K562 (cell line): ENCODE data around the gene DGKZ. TPM values are rescaled to one million over a fixed set of nuclear protein-coding genes. Genes with fewer than 3 reads are reported as not detected.

Experiments
- CAMTA2 ChIP-seq: fragments of 250-450 bp; sonication (Bioruptor Pico); conservative IDR thresholded peaks from 2 replicates; pipeline ENCODE4 v1.5.1; 2022
- CREB1 ChIP-seq, 2 experiments: sonication (generic) in 1 of 2; formaldehyde crosslinking in 1 of 2; IDR thresholded peaks; 2 replicates each; pipeline versions ENCODE4 v1.6.1 to v1.8.0; 2012 to 2022; ENCODE audit warnings: inconsistent platforms in 1 of 2, mild to moderate bottlenecking in 1 of 2, missing genetic modification reagents in 1 of 2, moderate library complexity in 1 of 2
- KLF10 ChIP-seq: fragments of 250-450 bp; sonication (Bioruptor Pico); IDR thresholded peaks from 2 replicates; pipeline ENCODE4 v1.6.1; 2021; ENCODE audit warnings: matching md5 sums
- TAF7 ChIP-seq: fragments of 450-650 bp; IDR thresholded peaks from 2 replicates; pipeline ENCODE4 v1.6.1; 2016; ENCODE audit warnings: missing genetic modification characterization, missing compliant biosample characterization
- ZNF175 ChIP-seq: fragments of 200-800 bp; sonication (Bioruptor generic); IDR thresholded peaks from 2 replicates; pipeline ENCODE4 v1.6.1; 2016; ENCODE audit warnings: low read depth, mild to moderate bottlenecking, missing genetic modification characterization, missing compliant biosample characterization
- ZNF347 ChIP-seq: fragments of 450-650 bp; formaldehyde crosslinking; IDR thresholded peaks from 2 replicates; pipeline ENCODE4 v1.4.0; 2020; ENCODE audit warnings: low read depth, mild to moderate bottlenecking, moderate library complexity
- ZNF354B ChIP-seq: fragments of 250-450 bp; sonication (Bioruptor Pico); IDR thresholded peaks from 2 replicates; pipeline ENCODE4 v1.4.0; 2020
- ZNF589 ChIP-seq: fragments of 200-800 bp; sonication (Bioruptor generic); IDR thresholded peaks from 2 replicates; pipeline ENCODE4 v1.6.1; 2016; ENCODE audit warnings: low read depth, missing genetic modification characterization, missing compliant biosample characterization
- polyA plus RNA-seq, 8 experiments: library from polyadenylated mRNA; depleted of rRNA in 4 of 8; stranded (reverse) in 5 of 8; unstranded in 3 of 8; fragments of >200 nt; fragmentation: Nextera tagmentation in 2 of 8; fragmentation: Illumina TruSeq in 1 of 8; extraction: Ambion mirVana in 2 of 8; extraction: Trizol in 1 of 8; gene quantifications; 2 replicates each; pipeline versions ENCODE4 v1.2.1 to v1.2.3, GENCODE V29; 2011 to 2014; ENCODE audit warnings: inconsistent platforms in 1 of 8, missing spikeins in 1 of 8
- total RNA-seq, 7 experiments: library from RNA; depleted of rRNA in 6 of 7; stranded (reverse); fragments of >200 nt in 6 of 7; fragmentation: Illumina TruSeq in 2 of 7; extraction: Trizol in 2 of 7; gene quantifications; 2 replicates each; pipeline versions ENCODE4 v1.2.1 to v1.2.3, GENCODE V29; 2011 to 2021; ENCODE audit warnings: low replicate concordance in 1 of 7
- TF ChIP-seq, protein P1 (sequence below): fragments of 250-450 bp; sonication (Bioruptor Pico); IDR thresholded peaks from 2 replicates; pipeline ENCODE4 v1.4.0; 2020; ENCODE audit warnings: mild to moderate bottlenecking, moderate library complexity
- TF ChIP-seq, protein P2 (sequence below), 2 experiments: fragments of 450-650 bp; formaldehyde crosslinking in 1 of 2; IDR thresholded peaks; 2 replicates each; pipeline versions ENCODE4 v1.4.0 to v1.6.1; 2014 to 2020; ENCODE audit warnings: mild to moderate bottlenecking in 2 of 2, borderline replicate concordance in 1 of 2, low read depth in 1 of 2
- TF ChIP-seq, protein P3 (sequence below): fragments of 450-650 bp; formaldehyde crosslinking; IDR thresholded peaks from 2 replicates; pipeline ENCODE4 v1.4.0; 2020; ENCODE audit warnings: mild to moderate bottlenecking, moderate library complexity
- TF ChIP-seq, protein P4 (sequence below): sonication (generic); formaldehyde crosslinking; IDR thresholded peaks from 2 replicates; pipeline ENCODE4 v1.8.1; 2022; ENCODE audit warnings: missing genetic modification reagents

DGKZ gene
- total and polyA plus RNA-seq, 9 of the 15 experiments (the other 6 are each of a cell fraction or from before 2014, with no cell fraction given), result 0.51 to 100 (median 44.2) TPM

DNA sequence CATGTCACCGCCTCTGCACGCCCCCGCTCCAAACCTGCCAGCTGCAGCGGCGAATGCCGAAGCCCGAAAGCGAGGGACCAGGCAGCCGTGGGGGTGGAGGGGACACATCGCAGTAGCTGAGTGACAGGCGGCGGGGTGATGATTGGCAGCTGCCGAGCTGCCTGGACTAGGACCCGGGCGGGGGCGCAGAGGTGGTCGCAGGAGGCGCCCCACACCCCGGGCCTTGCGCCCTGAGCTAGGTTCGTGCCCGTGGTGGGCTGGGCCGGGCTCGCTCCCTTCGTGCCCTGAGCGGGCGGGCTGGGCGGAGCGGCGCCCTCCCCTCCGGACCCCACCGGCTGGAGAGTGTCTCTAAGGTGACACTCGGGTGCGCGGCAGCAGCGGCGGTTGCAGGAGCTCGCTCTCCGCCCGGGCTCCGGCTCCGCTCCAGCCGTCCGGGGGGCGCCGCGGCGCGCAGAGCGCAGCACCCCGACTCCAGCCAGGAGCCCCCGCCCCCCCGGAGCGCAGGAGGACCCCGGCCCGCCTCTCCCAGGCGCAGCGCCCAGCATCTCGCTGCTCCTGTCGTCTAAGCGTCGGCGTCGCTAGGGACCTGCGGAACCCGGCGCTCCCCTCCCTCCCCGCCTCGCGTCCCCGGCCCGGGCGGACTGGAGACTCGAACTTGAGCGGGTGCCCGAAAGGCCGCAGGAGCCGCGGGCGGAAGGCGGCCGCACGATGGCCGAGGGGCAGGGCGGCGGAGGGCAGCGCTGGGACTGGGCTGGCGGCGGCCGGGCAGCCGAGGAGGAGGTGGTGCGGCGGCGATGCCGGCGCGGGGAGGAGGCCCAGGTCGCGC is 14.5 kb upstream of the DGKZ start (continued):
- TF ChIP-seq, protein P1, sequence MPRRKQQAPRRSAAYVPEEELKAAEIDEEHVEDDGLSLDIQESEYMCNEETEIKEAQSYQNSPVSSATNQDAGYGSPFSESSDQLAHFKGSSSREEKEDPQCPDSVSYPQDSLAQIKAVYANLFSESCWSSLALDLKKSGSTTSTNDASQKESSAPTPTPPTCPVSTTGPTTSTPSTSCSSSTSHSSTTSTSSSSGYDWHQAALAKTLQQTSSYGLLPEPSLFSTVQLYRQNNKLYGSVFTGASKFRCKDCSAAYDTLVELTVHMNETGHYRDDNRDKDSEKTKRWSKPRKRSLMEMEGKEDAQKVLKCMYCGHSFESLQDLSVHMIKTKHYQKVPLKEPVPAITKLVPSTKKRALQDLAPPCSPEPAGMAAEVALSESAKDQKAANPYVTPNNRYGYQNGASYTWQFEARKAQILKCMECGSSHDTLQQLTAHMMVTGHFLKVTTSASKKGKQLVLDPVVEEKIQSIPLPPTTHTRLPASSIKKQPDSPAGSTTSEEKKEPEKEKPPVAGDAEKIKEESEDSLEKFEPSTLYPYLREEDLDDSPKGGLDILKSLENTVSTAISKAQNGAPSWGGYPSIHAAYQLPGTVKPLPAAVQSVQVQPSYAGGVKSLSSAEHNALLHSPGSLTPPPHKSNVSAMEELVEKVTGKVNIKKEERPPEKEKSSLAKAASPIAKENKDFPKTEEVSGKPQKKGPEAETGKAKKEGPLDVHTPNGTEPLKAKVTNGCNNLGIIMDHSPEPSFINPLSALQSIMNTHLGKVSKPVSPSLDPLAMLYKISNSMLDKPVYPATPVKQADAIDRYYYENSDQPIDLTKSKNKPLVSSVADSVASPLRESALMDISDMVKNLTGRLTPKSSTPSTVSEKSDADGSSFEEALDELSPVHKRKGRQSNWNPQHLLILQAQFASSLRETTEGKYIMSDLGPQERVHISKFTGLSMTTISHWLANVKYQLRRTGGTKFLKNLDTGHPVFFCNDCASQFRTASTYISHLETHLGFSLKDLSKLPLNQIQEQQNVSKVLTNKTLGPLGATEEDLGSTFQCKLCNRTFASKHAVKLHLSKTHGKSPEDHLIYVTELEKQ (CRISPR knock-in tag), result no peak
- TF ChIP-seq CAMTA2 (no peak), ZNF175 (no peak), CREB1 (IDR thresholded peaks at IDR 0.05) (no peak), CREB1 (CRISPR knock-in tag; IDR thresholded peaks at IDR 0.05) (no peak), ZNF589 (CRISPR knock-in tag) (no peak), TAF7 (tag) (no peak), ZNF347 (CRISPR knock-in tag) (no peak), KLF10 (CRISPR knock-in tag) (no peak), ZNF354B (CRISPR knock-in tag) (no peak)
- TF ChIP-seq, protein P2, sequence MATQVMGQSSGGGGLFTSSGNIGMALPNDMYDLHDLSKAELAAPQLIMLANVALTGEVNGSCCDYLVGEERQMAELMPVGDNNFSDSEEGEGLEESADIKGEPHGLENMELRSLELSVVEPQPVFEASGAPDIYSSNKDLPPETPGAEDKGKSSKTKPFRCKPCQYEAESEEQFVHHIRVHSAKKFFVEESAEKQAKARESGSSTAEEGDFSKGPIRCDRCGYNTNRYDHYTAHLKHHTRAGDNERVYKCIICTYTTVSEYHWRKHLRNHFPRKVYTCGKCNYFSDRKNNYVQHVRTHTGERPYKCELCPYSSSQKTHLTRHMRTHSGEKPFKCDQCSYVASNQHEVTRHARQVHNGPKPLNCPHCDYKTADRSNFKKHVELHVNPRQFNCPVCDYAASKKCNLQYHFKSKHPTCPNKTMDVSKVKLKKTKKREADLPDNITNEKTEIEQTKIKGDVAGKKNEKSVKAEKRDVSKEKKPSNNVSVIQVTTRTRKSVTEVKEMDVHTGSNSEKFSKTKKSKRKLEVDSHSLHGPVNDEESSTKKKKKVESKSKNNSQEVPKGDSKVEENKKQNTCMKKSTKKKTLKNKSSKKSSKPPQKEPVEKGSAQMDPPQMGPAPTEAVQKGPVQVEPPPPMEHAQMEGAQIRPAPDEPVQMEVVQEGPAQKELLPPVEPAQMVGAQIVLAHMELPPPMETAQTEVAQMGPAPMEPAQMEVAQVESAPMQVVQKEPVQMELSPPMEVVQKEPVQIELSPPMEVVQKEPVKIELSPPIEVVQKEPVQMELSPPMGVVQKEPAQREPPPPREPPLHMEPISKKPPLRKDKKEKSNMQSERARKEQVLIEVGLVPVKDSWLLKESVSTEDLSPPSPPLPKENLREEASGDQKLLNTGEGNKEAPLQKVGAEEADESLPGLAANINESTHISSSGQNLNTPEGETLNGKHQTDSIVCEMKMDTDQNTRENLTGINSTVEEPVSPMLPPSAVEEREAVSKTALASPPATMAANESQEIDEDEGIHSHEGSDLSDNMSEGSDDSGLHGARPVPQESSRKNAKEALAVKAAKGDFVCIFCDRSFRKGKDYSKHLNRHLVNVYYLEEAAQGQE (IDR thresholded peaks at IDR 0.05; ENCODE audit: borderline replicate concordance), result no peak
- TF ChIP-seq, protein P2 (CRISPR knock-in tag; IDR thresholded peaks at IDR 0.05; ENCODE audit: low read depth), result no peak
- TF ChIP-seq, protein P3, sequence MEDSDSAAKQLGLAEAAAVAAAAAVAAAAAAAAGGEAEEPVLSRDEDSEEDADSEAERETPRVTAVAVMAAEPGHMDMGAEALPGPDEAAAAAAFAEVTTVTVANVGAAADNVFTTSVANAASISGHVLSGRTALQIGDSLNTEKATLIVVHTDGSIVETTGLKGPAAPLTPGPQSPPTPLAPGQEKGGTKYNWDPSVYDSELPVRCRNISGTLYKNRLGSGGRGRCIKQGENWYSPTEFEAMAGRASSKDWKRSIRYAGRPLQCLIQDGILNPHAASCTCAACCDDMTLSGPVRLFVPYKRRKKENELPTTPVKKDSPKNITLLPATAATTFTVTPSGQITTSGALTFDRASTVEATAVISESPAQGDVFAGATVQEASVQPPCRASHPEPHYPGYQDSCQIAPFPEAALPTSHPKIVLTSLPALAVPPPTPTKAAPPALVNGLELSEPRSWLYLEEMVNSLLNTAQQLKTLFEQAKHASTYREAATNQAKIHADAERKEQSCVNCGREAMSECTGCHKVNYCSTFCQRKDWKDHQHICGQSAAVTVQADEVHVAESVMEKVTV (CRISPR knock-in tag), result no peak
- TF ChIP-seq, protein P4, sequence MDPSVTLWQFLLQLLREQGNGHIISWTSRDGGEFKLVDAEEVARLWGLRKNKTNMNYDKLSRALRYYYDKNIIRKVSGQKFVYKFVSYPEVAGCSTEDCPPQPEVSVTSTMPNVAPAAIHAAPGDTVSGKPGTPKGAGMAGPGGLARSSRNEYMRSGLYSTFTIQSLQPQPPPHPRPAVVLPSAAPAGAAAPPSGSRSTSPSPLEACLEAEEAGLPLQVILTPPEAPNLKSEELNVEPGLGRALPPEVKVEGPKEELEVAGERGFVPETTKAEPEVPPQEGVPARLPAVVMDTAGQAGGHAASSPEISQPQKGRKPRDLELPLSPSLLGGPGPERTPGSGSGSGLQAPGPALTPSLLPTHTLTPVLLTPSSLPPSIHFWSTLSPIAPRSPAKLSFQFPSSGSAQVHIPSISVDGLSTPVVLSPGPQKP (CRISPR knock-in tag), result no peak
